Astrocyte of the hippocampus (primary cell): ENCODE results near the gene BTBD16.

Experiments used
- DNase-seq: peaks from one replicate; pipeline ENCODE4 v3.0.0; 2011; ENCODE audit warnings: low read depth, low spot score

BTBD16 gene

GRCh38 chr10:122273966-122274545 is 3.0 kb downstream of the BTBD16 start:
- DNase-seq, result no peak

GRCh38 chr10:122276611-122277208 is 5.6 kb downstream of the BTBD16 start:
- DNase-seq, result peak; percentile 39

- DNase-seq, result no peak
These were observed 6.5 kb downstream of the BTBD16 start for GRCh38 chr10:122277526-122278136.

- peak; percentile 67 for DNase-seq
These were observed 8.6 kb downstream of the BTBD16 start for GRCh38 chr10:122279725-122280141.

GRCh38 chr10:122280156-122280555 is 9.1 kb downstream of the BTBD16 start:
- no peak for DNase-seq

- DNase-seq, result no peak
These were observed 10.0 kb downstream of the BTBD16 start for GRCh38 chr10:122281018-122281626.

GRCh38 chr10:122281751-122282150 is 10.7 kb downstream of the BTBD16 start:
- DNase-seq, result no peak

GRCh38 chr10:122282253-122282671 is 11.2 kb downstream of the BTBD16 start:
- DNase-seq, result peak; percentile 40

GRCh38 chr10:122282909-122283308 is 11.8 kb downstream of the BTBD16 start:
- no peak for DNase-seq

GRCh38 chr10:122285506-122286444 is 14.7 kb downstream of the BTBD16 start:
- no peak for DNase-seq

GRCh38 chr10:122286867-122287266 is 15.8 kb downstream of the BTBD16 start:
- peak; percentile 94 for DNase-seq

GRCh38 chr10:122287570-122287969 is 16.5 kb downstream of the BTBD16 start:
- DNase-seq, result no peak

GRCh38 chr10:122288262-122288661 is 17.2 kb downstream of the BTBD16 start:
- DNase-seq, result no peak

- no peak for DNase-seq
These were observed 17.8 kb downstream of the BTBD16 start for GRCh38 chr10:122288917-122289316.

- DNase-seq, result no peak
These were observed 19.2 kb downstream of the BTBD16 start for GRCh38 chr10:122290334-122290733.

- no peak for DNase-seq
These were observed 19.9 kb downstream of the BTBD16 start for GRCh38 chr10:122290833-122291532.

GRCh38 chr10:122291739-122292138 is 20.6 kb downstream of the BTBD16 start:
- DNase-seq, result no peak

- no peak for DNase-seq
These were observed 21.3 kb downstream of the BTBD16 start for GRCh38 chr10:122292376-122292775.

GRCh38 chr10:122293156-122293960 is 22.3 kb downstream of the BTBD16 start:
- DNase-seq, result no peak

GRCh38 chr10:122293961-122294380 is 22.9 kb downstream of the BTBD16 start:
- DNase-seq, result peak; percentile 39
